Measurements from ENCODE around the gene SCUBE2. TPM values are rescaled to one million over a fixed set of nuclear protein-coding genes. Genes with fewer than 3 reads are reported as not detected.

SCUBE2 gene
- total RNA-seq, 1 donor from 2014 or later = 2.5 TPM

- Mint-ChIP-seq H3K27me3 (ENCODE audit: unreplicated experiment) (no peaks in the 10 kb centered on the region), H3K27ac (ENCODE audit: unreplicated experiment) (no peak overlapping the region), H3K4me3 (ENCODE audit: unreplicated experiment) (no peak overlapping the region), H3K36me3 (ENCODE audit: unreplicated experiment) (no peaks in the 10 kb centered on the region), H3K4me1 (ENCODE audit: low read depth, unreplicated experiment) (peaks cover 4% of the 10 kb centered on the region), H3K9me3 (ENCODE audit: unreplicated experiment) (no peaks in the 10 kb centered on the region)
- DNase-seq = no peak
- no peak for TF ChIP-seq CTCF (IDR thresholded peaks at IDR 0.05; ENCODE audit: partially characterized antibody, unreplicated experiment)
These were observed 52.9 kb downstream of the SCUBE2 start for GRCh38 chr11:9038541-9038940.

GRCh38 chr11:9037963-9038362, 53.4 kb downstream of the SCUBE2 start:
- Mint-ChIP-seq H3K36me3 (ENCODE audit: unreplicated experiment) (no peaks in the 10 kb centered on the region), H3K9me3 (ENCODE audit: unreplicated experiment) (no peaks in the 10 kb centered on the region), H3K27me3 (ENCODE audit: unreplicated experiment) (no peaks in the 10 kb centered on the region), H3K27ac (ENCODE audit: unreplicated experiment) (no peak overlapping the region), H3K4me1 (ENCODE audit: low read depth, unreplicated experiment) (peaks cover 4% of the 10 kb centered on the region), H3K4me3 (ENCODE audit: unreplicated experiment) (no peak overlapping the region)
- no peak for DNase-seq
- no peak for TF ChIP-seq CTCF (IDR thresholded peaks at IDR 0.05; ENCODE audit: partially characterized antibody, unreplicated experiment)

GRCh38 chr11:9037046-9037780, 54.2 kb downstream of the SCUBE2 start:
- no peak for DNase-seq
- H3K36me3 Mint-ChIP-seq (ENCODE audit: unreplicated experiment) = no peaks in the 10 kb centered on the region
- no peaks in the 10 kb centered on the region for H3K9me3 Mint-ChIP-seq (ENCODE audit: unreplicated experiment)
- no peaks in the 10 kb centered on the region for H3K27me3 Mint-ChIP-seq (ENCODE audit: unreplicated experiment)
- no peak overlapping the region for H3K4me3 Mint-ChIP-seq (ENCODE audit: unreplicated experiment)
- H3K27ac Mint-ChIP-seq (ENCODE audit: unreplicated experiment) = no peak overlapping the region
- H3K4me1 Mint-ChIP-seq (ENCODE audit: low read depth, unreplicated experiment) = peaks cover 4% of the 10 kb centered on the region
- TF ChIP-seq CTCF (IDR thresholded peaks at IDR 0.05; ENCODE audit: partially characterized antibody, unreplicated experiment) = no peak

GRCh38 chr11:9030601-9031000, 60.8 kb downstream of the SCUBE2 start:
- Mint-ChIP-seq H3K36me3 (ENCODE audit: unreplicated experiment) (no peaks in the 10 kb centered on the region), H3K4me1 (ENCODE audit: low read depth, unreplicated experiment) (peaks cover 23% of the 10 kb centered on the region), H3K4me3 (ENCODE audit: unreplicated experiment) (no peak overlapping the region), H3K9me3 (ENCODE audit: unreplicated experiment) (peaks cover 3% of the 10 kb centered on the region), H3K27me3 (ENCODE audit: unreplicated experiment) (peaks cover 2% of the 10 kb centered on the region), H3K27ac (ENCODE audit: unreplicated experiment) (no peak overlapping the region)
- TF ChIP-seq CTCF (IDR thresholded peaks at IDR 0.05; ENCODE audit: partially characterized antibody, unreplicated experiment) = no peak
- no peak for DNase-seq

GRCh38 chr11:9029422-9029821, 62.0 kb downstream of the SCUBE2 start:
- peak; percentile 38 for DNase-seq
- no peak for TF ChIP-seq CTCF (IDR thresholded peaks at IDR 0.05; ENCODE audit: partially characterized antibody, unreplicated experiment)
- H3K27me3 Mint-ChIP-seq (ENCODE audit: unreplicated experiment) = peaks cover 2% of the 10 kb centered on the region
- no peaks in the 10 kb centered on the region for H3K36me3 Mint-ChIP-seq (ENCODE audit: unreplicated experiment)
- peaks cover 26% of the 10 kb centered on the region for H3K4me1 Mint-ChIP-seq (ENCODE audit: low read depth, unreplicated experiment)
- H3K4me3 Mint-ChIP-seq (ENCODE audit: unreplicated experiment) = peak overlapping the region; percentile 78
- H3K9me3 Mint-ChIP-seq (ENCODE audit: unreplicated experiment) = peaks cover 5% of the 10 kb centered on the region
- H3K27ac Mint-ChIP-seq (ENCODE audit: unreplicated experiment) = peak overlapping the region; percentile 85
